Non-pigmented ciliary epithelial cell (primary cell): ENCODE results near the gene SMIM43.

ENCODE experiments used
- DNase-seq: peaks from one replicate; pipeline ENCODE4 v3.0.0-alpha.2; 2010; ENCODE audit warnings: low read depth

Gene SMIM43

DNA sequence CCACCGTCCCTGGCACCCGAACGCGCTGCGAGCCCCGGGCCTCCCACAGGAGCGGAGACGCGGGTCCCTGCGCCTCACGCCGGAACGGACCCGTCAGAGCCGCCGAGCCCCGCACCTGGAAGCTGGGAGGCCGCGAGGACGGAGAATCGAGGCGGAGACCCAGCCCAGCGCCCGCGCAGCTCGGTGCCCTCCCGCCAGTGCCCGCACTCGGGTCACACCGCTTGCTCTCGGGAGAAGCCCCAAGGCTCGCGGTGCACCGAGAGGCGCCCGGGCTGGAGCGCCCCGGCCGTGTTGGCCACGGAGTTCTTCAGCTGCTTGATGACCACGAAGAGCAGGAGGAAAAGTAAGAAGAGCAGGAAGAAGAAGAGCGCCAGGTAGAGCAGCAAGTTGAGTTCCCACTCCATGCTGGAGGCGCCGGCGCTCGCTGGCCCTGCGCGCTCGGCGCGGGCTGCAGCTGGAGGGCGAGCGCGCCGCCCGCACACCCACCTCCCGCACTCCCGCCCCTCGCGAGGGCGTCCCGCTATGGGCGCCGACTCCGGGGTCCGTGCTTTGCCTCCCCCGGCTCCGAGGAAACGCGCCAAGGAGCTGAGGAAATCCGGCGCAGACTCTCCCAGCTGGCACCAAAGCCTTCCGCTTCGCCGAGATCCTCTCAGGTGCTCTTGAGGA, at the start of gene SMIM43:
Gene SMIM43, minus strand, starts transcription at position 463 of the 666 bp plus-strand sequence. Its CDS starts 59 bp downstream, at position 404.
- DNase-seq, result no peak

DNA sequence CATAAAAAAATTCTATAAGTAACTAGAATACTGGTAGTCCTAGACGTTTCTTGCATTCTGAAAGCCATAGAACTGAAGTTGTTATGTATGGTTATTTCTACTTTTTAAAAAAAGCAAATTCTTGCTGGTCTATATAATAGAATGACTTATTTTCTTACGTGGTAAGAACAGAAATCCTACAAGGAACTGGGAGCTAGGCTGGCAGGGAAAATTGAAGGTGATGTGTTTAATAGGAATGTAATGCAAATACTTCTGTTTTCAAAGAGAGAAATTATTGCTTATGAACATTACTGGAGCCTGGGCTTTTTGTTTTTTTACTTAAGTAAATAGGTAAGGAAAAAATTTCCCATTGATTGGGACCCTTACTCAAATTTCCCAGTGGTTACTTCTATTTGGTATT, 49.8 kb upstream of the SMIM43 start:
- no peak for DNase-seq

DNA sequence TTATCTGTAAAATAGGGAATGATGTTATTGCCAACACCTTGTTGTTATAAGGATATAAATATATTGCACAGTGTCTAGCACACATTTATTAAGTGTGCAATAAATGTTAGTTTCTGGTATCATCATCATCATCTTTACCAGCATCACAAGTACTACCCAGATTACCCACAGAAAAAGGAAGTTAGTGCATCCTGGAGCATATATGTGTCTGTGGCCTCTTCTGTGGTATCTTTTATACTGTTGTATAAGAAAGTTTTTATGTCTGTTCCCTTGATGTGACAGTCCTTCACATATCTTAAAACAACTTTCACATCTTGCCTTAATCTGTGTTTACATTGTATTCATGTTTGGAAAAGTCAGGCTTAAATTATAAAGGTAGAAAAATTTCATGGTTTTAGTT, 46.2 kb upstream of the SMIM43 start:
- no peak for DNase-seq

DNA sequence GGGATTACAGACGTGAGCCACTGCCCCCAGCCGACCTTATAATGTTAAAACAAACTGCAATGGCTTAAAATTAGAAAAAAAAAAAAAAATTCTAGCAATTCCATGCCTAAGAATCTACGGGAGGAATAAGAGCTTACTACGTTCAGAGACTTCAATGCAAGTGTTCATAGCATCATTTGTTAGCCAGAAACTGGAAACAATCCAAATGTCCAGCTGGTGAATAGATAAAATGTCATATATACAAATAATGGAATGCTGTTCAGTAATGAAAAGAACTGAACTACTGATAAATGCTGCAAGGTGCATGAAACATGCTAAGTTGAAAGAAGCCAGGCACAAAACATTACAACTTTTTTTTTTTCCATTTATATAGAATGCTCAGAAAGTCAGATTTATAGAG, 41.4 kb upstream of the SMIM43 start:
- no peak for DNase-seq

DNA sequence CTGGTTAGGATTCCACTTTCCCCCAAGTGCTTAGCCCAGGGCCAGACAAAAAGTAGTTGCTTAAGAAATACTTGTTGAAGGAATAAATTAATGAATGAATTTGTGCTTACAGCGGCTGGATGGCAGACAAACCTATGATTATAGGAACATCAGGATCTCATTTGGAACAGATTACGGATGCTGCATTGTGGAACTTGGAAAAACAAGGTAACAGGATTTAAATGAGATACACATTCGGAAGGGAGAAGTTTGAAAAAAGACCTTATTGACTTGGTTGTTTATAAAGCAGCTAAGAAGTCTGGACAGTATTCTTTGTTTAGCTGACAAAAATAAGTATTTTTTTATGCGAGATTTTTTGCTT, 36.7 kb upstream of the SMIM43 start:
- DNase-seq, result no peak

DNA sequence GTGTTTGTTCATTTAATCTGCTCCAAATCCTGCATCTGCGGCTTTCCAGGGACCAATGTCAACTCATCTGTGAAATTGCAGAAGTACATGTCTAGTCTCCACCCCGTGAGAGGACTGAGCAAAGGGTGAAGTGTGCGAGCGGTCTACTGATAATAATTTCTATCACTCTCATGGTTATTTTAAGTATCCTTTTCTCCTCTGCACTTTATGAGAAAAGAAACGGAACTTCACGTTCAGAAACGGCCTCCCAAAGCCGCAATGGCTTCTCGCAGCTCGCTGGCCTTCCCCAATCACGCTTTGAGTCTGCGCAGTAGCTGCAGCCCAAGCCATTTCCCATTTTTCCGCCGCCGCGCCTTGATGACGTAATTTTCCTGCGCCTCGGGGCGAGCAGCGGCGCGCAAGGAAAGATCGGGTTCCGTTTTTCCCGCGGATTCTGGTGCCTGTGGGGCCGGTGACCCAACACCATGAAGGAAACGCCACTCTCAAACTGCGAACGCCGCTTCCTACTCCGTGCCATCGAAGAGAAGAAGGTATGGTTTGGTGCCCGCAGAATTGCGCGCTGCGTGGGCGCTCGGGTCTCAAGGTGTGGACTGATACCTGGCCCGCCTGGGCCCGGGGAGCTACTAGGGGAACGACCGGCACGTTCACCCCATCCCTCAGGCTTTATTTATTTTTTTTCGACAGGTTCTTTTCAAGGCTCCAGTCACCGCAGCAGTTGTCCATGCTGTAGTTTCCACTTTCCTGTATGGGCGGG, 36.2 kb upstream of the SMIM43 start, which contains the start of gene EXOSC9:
Gene EXOSC9, plus strand, starts transcription at position 363 of the 754 bp plus-strand sequence. Its CDS starts 102 bp downstream, at position 465.
- peak; percentile 65 for DNase-seq

DNA sequence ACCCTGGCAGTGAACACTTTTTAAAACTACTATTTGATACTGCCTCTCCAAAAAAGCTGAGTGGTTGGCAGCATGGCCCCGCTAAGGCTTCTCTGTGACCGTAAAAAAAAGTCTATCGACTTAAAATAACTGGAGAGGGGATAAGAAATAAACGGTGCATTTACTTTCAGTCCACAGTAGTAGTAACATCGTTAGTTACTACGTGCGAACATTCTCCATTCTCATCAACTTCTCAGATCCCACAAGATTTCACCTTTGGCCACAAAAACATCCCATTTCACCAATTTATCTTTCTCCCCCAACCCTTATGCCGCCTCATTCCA, 35.6 kb upstream of the SMIM43 start:
- no peak for DNase-seq

DNA sequence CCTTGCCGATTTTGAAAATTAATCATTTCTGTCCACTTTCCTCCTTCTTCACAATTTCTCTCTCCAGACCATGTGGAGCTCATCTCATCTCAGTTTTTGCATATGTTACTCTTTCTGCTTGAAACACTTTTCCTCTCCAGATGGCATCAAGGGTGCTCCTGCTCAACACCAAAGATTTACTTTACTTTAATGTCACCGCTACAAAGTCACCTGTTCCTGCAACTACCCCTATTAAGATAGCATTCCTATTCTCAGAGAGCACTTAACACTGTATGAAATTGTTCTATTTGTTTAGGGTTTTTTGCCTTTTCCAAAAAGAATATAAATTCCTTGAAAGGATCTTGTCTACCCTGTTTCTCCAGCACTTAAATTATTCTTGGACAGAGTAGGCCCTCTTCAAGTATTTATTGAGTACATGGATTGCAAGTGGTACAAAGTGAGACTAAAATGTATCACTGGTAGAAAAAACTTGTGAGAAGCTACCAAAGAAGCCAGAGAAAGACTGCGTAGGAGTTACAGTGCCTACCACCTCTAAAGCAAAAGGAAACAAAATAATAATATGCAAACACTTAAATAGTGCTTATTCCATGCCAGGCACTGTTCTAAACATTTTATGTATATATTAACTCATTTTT, 35.0 kb upstream of the SMIM43 start:
- DNase-seq, result no peak

DNA sequence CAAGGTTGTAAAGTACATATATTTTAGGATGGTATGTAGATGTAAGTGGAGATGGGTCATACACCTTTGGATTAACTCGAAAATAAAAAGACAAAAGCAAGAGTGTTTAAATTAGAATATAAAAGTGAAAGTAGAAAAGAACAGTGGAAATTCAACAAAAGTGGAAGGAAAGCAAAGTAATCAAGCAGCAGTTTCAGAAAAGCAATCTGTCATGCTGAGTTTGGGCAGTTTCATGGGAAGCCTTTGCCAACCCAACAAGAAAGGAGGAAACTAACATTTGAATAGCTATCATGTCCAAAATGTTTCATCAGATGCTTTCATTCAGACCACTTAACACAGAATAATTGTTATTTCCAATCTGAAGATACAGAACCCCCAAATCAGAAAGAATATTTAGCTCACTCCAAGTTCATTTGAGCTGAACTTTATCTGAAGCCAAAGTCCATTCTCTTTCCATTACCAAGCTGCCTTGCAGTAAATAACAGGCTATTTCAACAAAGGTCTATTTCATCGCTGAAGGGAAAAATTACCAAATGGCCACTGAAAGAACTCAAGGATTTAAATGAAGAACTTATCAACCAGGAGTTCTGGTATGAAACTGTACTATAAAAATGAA, 34.4 kb upstream of the SMIM43 start:
- DNase-seq, result no peak

DNA sequence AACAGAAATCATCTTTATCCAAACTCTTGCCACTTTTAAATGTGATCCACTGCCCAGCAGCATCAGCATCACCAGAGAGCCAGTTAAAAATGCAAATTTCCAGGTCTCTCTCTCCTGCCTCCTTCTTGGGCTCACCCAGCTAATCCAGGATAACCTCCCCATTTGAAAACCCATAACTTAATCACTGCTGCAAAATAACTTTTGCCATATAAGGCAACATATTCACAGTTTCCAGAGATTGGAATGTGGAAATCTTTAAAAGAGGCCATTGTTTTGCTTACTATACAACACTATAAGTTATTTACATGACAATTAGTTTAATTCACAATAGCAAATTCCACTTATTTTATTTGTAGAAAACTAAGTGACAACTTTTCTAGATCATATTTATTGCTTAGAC, 31.3 kb upstream of the SMIM43 start:
- no peak for DNase-seq

DNA sequence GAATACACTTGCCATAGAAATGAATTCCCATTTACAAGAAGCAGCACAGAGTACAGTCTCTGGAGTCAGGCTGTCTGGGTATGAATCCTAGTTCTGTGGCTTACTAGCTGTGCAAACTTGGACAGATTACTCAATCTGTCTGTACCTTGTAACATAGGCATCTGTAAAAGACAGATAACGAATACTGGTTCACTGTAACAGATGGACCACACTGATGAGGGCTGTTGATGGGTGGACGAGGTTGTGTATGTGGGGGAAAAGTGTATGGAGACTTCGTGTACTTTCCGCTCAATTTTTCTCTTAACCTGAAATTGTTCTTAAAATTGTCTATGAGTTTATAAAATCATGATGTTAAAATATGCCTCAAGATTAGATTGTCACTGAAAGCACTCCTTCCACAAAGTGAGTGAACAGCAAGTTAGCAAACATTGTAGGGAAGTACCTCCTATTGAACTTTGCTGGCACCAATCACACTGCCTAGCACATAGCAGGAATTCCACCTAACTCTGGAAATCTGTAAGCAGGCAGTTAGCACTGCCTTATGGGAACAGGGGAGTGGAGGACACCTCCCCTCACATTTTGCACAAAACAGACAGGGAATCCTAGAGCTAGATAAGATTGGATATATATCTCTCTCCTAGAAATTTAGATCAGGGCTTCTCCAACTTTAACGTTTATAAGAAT, 29.7 kb upstream of the SMIM43 start:
- DNase-seq, result no peak

DNA sequence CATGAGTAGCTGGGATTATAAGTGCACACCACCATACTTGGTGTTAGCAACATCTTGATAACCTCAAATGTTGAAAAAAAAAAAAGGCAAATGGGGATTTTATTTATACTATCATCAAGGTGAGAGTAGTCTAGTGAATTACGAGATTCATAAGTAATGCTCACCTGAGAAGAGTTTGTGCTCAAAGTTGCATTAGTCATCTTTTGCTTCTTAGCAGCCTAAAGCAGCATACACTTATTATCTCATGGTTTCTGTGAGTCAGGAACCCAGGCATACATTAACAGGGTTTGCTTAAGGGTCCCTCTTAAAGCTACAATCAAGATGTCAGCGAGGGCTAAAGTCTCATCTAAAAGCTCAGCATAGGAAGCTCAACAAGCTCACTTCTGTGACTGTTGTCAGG, 28.0 kb upstream of the SMIM43 start:
- no peak for DNase-seq

DNA sequence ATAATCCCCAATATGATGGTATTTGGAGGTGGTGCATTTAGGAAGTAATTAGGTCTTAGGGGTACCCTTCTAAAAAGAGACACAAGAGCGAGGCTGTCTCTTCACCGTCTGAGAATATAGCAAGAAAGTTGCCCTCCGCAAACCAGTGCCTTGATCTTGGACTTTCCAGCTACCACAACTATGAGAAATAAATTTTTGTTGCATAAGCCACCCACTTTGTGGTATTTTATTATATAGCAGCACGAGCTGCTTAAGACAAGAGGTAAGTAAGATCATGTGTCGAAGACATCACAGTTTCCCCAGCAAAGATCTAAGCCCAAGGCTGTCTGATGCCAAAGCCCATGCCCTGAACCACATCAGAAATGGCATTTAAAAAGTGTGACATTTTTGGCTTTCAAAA, 26.5 kb upstream of the SMIM43 start:
- peak; percentile 63 for DNase-seq

DNA sequence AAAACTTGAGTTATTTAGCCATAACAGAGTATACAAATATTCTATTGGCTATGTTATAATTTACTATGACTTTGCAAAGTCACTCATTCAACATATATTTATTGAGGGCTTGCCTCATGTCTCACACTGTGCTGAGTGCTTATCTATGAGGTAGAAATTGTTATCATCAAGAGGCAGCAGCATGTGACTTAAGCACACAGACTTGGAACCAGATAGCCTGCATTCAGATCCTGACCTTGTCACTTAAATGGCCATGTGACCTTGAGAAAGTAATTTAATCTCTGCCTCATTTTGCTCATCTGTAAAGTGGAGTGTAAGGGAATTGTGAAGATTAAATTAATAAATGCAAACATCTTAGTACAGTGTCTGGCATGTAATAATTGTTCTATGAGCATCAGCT, 26.0 kb upstream of the SMIM43 start:
- DNase-seq, result no peak

DNA sequence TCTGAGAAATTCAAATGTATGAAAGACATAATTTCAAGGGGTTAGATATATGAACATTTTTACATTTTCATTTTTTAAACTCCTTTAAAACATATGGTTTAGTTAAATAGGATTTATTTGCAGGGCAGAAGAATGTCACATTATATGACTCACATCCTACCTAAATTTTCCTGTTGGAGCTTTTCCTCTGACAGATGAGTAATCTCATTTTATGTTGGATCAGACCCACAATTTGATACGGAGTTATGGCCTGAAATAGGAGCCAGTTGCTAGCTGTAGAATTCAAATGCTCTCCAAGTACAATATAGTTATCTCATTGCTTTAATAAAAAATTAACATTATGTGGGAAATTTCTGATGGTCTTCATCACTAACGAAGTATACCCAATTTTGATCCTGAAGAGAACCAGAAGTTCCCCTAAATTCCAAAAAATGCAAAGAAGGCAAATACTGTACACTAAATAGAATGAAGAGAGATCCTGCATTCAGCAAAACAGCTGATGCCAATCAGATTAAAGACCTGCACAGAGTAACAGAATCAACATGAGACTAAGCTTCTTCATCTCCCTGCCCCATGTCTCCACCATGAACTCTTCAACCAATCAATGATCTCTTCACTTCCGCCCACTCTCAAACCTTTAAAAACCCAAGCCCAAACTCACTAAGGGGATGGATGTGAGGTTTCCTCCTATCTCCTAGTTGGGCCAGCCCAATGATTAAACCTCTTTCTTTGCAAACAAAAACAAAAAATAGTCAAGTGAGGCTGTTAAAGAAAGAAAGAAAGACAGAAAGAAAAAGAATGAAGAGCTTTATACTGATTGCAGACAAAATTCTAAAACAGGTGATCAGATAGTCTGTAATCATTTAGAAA, 25.2 kb upstream of the SMIM43 start:
- peak; percentile 75 for DNase-seq

DNA sequence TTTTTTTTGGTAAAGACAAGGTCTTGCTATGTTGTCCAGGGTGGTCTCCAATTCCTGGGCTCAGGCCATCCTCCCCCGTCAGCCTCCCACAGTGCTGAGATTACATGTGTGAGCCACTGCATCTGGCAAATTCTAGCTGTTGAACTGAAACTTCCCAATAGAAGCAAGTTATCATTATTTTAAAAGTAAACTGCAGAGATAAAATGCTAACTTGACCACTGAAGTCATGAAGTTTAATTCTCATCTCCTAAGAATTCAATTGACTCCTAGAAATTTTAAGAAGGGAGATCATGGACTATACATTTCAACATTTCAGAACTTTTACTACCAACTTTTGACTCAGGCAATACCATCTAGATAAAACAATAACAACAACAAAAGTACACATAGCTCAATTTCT, 24.5 kb upstream of the SMIM43 start:
- DNase-seq, result no peak

DNA sequence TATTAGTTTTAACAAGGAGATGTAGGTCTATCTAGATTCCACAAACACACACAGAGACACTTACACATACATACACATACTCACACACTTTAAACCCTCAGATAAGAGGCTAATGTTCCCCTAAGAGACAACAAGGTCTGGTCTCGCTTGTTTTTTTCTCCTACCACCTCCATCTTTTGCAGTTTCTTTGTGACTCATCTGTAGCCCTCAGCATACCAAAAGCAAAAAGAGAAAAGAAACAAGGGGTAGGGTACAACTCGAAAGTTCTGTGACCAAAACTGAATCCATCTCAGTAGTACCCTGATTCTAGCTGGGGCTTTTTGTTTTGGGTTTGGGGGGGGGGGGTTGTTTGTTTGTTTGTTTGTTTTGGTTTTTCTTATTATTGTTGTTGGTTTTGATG, 23.9 kb upstream of the SMIM43 start:
- DNase-seq, result no peak

DNA sequence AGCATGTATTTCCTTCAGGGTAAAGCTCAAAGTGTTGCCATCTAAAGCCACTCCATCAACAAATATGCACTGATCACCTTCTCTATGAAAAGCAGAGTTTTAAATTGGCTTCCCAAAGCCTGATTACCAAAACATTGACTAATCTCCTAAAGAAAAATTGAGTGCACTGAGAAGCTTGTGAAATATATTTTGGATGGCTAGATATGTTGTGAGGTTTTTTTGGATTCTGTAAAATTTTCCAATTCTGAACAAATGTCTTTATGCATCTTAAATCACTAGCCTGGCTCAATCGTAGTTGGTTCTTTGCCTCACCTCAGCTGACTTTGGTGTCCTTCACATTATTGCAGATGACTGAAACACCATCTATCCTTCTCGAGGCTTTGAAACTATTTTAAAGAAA, 21.3 kb upstream of the SMIM43 start:
- DNase-seq, result no peak

DNA sequence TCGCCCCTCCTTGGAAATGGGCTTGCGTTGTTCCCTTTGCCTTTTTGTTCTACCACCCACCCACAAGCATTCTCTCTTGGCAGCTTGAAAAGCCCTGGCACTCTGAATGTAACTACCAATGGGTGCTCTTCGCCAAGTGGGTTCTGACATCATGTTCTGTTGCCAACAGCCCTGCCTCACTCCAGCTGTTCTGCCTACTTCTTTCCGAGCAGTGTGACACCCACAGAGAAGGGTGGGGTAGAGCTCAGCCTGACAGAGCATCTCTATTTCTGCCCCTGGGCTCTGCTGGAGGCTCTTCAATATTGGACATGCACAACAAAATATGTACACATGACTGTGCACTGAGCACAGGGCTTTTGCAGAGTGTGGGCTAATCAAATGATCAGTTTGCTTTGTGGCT, 20.5 kb upstream of the SMIM43 start:
- DNase-seq, result no peak

DNA sequence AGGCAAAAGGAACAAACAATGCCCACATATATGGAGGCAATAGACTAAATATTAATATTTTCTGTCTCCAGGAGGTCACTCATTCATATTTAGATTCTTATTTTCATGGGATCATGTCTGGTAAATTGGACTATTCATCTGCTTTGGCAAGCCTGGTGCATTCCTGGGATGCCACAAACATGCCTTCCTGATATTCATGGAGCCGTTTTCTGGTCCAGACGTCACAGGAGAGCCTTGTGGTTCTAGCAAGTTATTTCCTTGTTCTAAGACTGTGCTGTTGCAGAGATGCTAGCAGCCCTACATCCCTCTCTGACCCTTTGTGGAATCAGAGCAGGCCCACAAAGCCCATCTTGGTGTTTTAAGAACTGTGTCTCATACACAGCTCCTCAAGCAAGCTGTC, 20.0 kb upstream of the SMIM43 start:
- peak; percentile 97 for DNase-seq

DNA sequence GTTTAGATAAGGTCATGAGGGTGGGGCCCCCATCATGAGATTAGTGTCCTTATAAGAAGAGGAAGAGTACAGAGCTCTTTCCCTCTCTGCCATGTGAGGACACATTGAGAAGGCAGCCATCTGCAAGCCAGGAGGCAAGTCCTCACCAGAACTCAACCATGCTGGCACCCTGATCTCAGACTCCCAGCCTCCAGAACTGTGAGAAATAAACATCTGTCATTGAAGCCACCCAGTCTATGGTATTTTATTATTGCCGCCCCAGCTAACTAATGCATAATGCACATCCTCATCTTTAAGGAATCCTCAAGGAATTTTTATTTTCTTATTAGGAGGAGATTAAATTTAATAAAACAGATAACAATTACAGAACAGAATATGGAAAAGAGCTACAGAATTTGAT, 19.4 kb upstream of the SMIM43 start:
- DNase-seq, result no peak
